ENCODE results near the gene TBC1D3B. TPM values are rescaled to one million over a fixed set of nuclear protein-coding genes. Genes with fewer than 3 reads are reported as not detected.

TBC1D3B gene
- total and polyA plus RNA-seq, 10 of the 15 experiments (the other 5 are each of a cell fraction or from before 2014, with no cell fraction given) = 0.67 to 8.5 (median 1.7) TPM; not detected in 2

- TF ChIP-seq IRF5 (IDR thresholded peaks at IDR 0.05; ENCODE audit: borderline replicate concordance) (no peak), ZNF217 (IDR thresholded peaks at IDR 0.05) (no peak), SUZ12 (IDR thresholded peaks at IDR 0.05; ENCODE audit: unreplicated experiment) (no peak), SMAD5 (IDR thresholded peaks at IDR 0.05; ENCODE audit: low read depth) (no peak), BCLAF1 (IDR thresholded peaks at IDR 0.05) (no peak), SREBF1 (IDR thresholded peaks at IDR 0.05; ENCODE audit: low read length) (no peak), ETV6 (conservative IDR thresholded peaks at IDR 0.05 in 1 of 2, IDR thresholded peaks at IDR 0.05 in 1 of 2; ENCODE audit: borderline replicate concordance in 1 of 2, low read depth in 1 of 2) (no peak), TCF3 (IDR thresholded peaks at IDR 0.05; ENCODE audit: borderline replicate concordance, insufficient read depth, low read depth, low read length) (no peak), IRF3 (IDR thresholded peaks at IDR 0.05) (no peak), POLR2A (IDR thresholded peaks at IDR 0.05; ENCODE audit: low read depth, low read length) (no peak)
- TF ChIP-seq, protein P1, sequence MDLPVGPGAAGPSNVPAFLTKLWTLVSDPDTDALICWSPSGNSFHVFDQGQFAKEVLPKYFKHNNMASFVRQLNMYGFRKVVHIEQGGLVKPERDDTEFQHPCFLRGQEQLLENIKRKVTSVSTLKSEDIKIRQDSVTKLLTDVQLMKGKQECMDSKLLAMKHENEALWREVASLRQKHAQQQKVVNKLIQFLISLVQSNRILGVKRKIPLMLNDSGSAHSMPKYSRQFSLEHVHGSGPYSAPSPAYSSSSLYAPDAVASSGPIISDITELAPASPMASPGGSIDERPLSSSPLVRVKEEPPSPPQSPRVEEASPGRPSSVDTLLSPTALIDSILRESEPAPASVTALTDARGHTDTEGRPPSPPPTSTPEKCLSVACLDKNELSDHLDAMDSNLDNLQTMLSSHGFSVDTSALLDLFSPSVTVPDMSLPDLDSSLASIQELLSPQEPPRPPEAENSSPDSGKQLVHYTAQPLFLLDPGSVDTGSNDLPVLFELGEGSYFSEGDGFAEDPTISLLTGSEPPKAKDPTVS (IDR thresholded peaks at IDR 0.05; ENCODE audit: low read depth, low read length) = no peak
- TF ChIP-seq, protein P2, sequence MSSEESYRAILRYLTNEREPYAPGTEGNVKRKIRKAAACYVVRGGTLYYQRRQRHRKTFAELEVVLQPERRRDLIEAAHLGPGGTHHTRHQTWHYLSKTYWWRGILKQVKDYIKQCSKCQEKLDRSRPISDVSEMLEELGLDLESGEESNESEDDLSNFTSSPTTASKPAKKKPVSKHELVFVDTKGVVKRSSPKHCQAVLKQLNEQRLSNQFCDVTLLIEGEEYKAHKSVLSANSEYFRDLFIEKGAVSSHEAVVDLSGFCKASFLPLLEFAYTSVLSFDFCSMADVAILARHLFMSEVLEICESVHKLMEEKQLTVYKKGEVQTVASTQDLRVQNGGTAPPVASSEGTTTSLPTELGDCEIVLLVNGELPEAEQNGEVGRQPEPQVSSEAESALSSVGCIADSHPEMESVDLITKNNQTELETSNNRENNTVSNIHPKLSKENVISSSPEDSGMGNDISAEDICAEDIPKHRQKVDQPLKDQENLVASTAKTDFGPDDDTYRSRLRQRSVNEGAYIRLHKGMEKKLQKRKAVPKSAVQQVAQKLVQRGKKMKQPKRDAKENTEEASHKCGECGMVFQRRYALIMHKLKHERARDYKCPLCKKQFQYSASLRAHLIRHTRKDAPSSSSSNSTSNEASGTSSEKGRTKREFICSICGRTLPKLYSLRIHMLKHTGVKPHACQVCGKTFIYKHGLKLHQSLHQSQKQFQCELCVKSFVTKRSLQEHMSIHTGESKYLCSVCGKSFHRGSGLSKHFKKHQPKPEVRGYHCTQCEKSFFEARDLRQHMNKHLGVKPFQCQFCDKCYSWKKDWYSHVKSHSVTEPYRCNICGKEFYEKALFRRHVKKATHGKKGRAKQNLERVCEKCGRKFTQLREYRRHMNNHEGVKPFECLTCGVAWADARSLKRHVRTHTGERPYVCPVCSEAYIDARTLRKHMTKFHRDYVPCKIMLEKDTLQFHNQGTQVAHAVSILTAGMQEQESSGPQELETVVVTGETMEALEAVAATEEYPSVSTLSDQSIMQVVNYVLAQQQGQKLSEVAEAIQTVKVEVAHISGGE (CRISPR knock-in tag; IDR thresholded peaks at IDR 0.05) = no peak
Measured at GRCh38 chr17:36130346-36130745, 46.1 kb downstream of the TBC1D3B start (continued).
